Colonic mucosa (tissue), 4 donors: ENCODE data around the gene MOB3B. TPM values are rescaled to one million over a fixed set of nuclear protein-coding genes. Genes with fewer than 3 reads are reported as not detected.
A peak's percentile ranks its signal among the peaks of the same experiment; 100 is the strongest.

Source experiments
- DNase-seq: peaks from one replicate; pipeline ENCODE4 v3.0.0-alpha.2; 2020
- H3K27ac ChIP-seq: fragments of 200-600 bp; one replicate; pipeline ENCODE4 v1.8.0; 2021
- H3K27me3 ChIP-seq: fragments of 200-600 bp; one replicate; pipeline ENCODE4 v1.8.0; 2021
- H3K36me3 ChIP-seq: fragments of 200-600 bp; one replicate; pipeline ENCODE4 v1.8.0; 2021
- H3K4me1 ChIP-seq: fragments of 200-600 bp; one replicate; pipeline ENCODE4 v1.8.0; 2021; ENCODE audit warnings: mild to moderate bottlenecking
- H3K4me3 ChIP-seq: fragments of 200-600 bp; one replicate; pipeline ENCODE4 v1.8.0; 2021
- H3K9ac ChIP-seq, 2 donors: one replicate each; pipeline ENCODE4 v1.7.0; 2013; ENCODE audit warnings: control low read depth in 2 of 2, low read depth in 2 of 2, low read length in 2 of 2
- H3K9me3 ChIP-seq: fragments of 200-600 bp; one replicate; pipeline ENCODE4 v1.8.0; 2021
- CTCF ChIP-seq: fragments of 200-600 bp; IDR thresholded peaks from one replicate; pipeline ENCODE4 v1.8.0; 2022; ENCODE audit warnings: antibody characterized with exemption, mild to moderate bottlenecking
- intact Hi-C: fragments of 100-400 bp; cut with DNase I; formaldehyde crosslinking; loops from one replicate; pipeline ENCODE4 v1.14.1; 2022
- total RNA-seq, 2 donors: library from RNA; stranded (reverse); fragmentation: NEBNext Ultra II Directional in 1 of 2; extraction: Animal tissue kit (Norgen Biotek cat#: 25700) in 1 of 2; gene quantifications; one replicate each; pipeline ENCODE4 v1.2.1, GENCODE V29; 2021
- donor health status: healthy.
- donor health status: DM: no; HTN: no; CAD: no.
- donor health status: DM: no; HTN: no; CAD: no.

Gene MOB3B
- total RNA-seq, 2 donors from 2014 or later: 35.8 to 39.6 TPM

GRCh38 chr9:27336126-27336525 lies 193.5 kb downstream of the MOB3B start:
- H3K36me3 ChIP-seq: no peaks in the 10 kb centered on the region
- DNase-seq: no peak
- H3K27ac ChIP-seq: no peak overlapping the region
- no peaks in the 10 kb centered on the region for H3K27me3 ChIP-seq
- H3K4me1 ChIP-seq: peaks cover 3% of the 10 kb centered on the region
- no peak overlapping the region for H3K9ac ChIP-seq
- TF ChIP-seq CTCF: no peak
- no peak overlapping the region for H3K4me3 ChIP-seq
- no peaks in the 10 kb centered on the region for H3K9me3 ChIP-seq
- intact Hi-C loops: loop anchor here (10.0 kb wide), 1 partner anchor 129 kb away; no protein-coding TSS in a partner anchor

- no peak overlapping the region for H3K4me3 ChIP-seq
- intact Hi-C loops: loop anchor here (10.0 kb wide), 1 partner anchor 130 kb away; no protein-coding TSS in a partner anchor
- H3K9me3 ChIP-seq: no peaks in the 10 kb centered on the region
- no peak for DNase-seq
- H3K27ac ChIP-seq: no peak overlapping the region
- H3K27me3 ChIP-seq: no peaks in the 10 kb centered on the region
- peaks cover 3% of the 10 kb centered on the region for H3K4me1 ChIP-seq
- no peak overlapping the region for H3K9ac ChIP-seq
- TF ChIP-seq CTCF: no peak
- H3K36me3 ChIP-seq: no peaks in the 10 kb centered on the region
Observed at GRCh38 chr9:27335075-27335474, 194.5 kb downstream of the MOB3B start.

GRCh38 chr9:27333241-27334052 lies 196.2 kb downstream of the MOB3B start:
- Histone ChIP-seq H3K27me3 (no peaks in the 10 kb centered on the region), H3K9ac (no peak overlapping the region), H3K27ac (no peak overlapping the region), H3K36me3 (no peaks in the 10 kb centered on the region), H3K4me1 (peaks cover 1% of the 10 kb centered on the region), H3K4me3 (no peak overlapping the region), H3K9me3 (no peaks in the 10 kb centered on the region)
- peak; percentile 92 for TF ChIP-seq CTCF
- intact Hi-C loops: loop anchor here (2.0 to 10.0 kb wide), 3 partner anchors 131 to 213 kb away; partner anchors contain the start of gene MOB3B
- peak; percentile 66 for DNase-seq

GRCh38 chr9:27331393-27331792 lies 198.2 kb downstream of the MOB3B start:
- intact Hi-C loops: loop anchor here (5.0 to 10.0 kb wide), 2 partner anchors 133 to 196 kb away; partner anchors contain the start of gene MOB3B
- Histone ChIP-seq H3K4me3 (no peak overlapping the region), H3K9me3 (no peaks in the 10 kb centered on the region), H3K27ac (no peak overlapping the region), H3K4me1 (no peaks in the 10 kb centered on the region), H3K9ac (no peak overlapping the region), H3K36me3 (no peaks in the 10 kb centered on the region), H3K27me3 (no peaks in the 10 kb centered on the region)
- DNase-seq: no peak
- TF ChIP-seq CTCF: no peak

- Histone ChIP-seq H3K27ac (no peak overlapping the region), H3K9me3 (no peaks in the 10 kb centered on the region), H3K4me1 (no peaks in the 10 kb centered on the region), H3K4me3 (no peak overlapping the region), H3K36me3 (no peaks in the 10 kb centered on the region), H3K9ac (no peak overlapping the region), H3K27me3 (no peaks in the 10 kb centered on the region)
- no peak for TF ChIP-seq CTCF
- no peak for DNase-seq
- intact Hi-C loops: no loop called here
Observed at GRCh38 chr9:27329291-27329690, 200.3 kb downstream of the MOB3B start.
